Panc1 (cell line): Measurements from ENCODE around the gene TSPOAP1. TPM values are rescaled to one million over a fixed set of nuclear protein-coding genes. Genes with fewer than 3 reads are reported as not detected.

Experiments
- ATAC-seq: fragments of 200-7000 bp; cut with Tn5 transposase; 2 replicates; pipeline ENCODE4 v1.9.1; 2020; ENCODE audit warnings: mild to moderate bottlenecking, moderate library complexity
- BruUV-seq: library from RNA; stranded (reverse); fragments of 400-500 nt; replicated peaks from 2 replicates; lab custom pipeline; 2021; lab: Mats Ljungman, UMichigan
- CTCF ChIA-PET: fragments of 300-600 bp; sonication (Branson Sonifier 250); formaldehyde crosslinking; loops from one replicate; lab custom pipeline; 2022; ENCODE audit warnings: antibody characterized with exemption; lab: Charles Lee
- POLR2A ChIA-PET: fragments of 300-600 bp; sonication (Branson Sonifier 250); formaldehyde crosslinking; loops from one replicate; lab custom pipeline; 2022; ENCODE audit warnings: antibody characterized with exemption; lab: Charles Lee
- DNase-seq: peaks from one replicate; pipeline ENCODE4 v3.0.0-alpha.2; 2010; ENCODE audit warnings: low read depth, low spot score
- H3K27ac ChIP-seq: 2 replicates; pipeline ENCODE4 v1.5.1; 2011; ENCODE audit warnings: mild to moderate bottlenecking, low read length, inconsistent platforms
- H3K27me3 ChIP-seq: fragments of 200-500 bp; sonication (Bioruptor generic); 2 replicates; pipeline ENCODE4 v1.6.0; 2014; ENCODE audit warnings: low read length, inconsistent platforms; ENCODE audit not compliant: control insufficient read depth, insufficient read depth
- H3K36me3 ChIP-seq: fragments of 200-500 bp; sonication (Bioruptor generic); 2 replicates; pipeline ENCODE4 v1.5.1; 2014; ENCODE audit warnings: inconsistent platforms, mild to moderate bottlenecking, low read length, moderate library complexity; ENCODE audit not compliant: control insufficient read depth, insufficient read depth
- H3K4me1 ChIP-seq: 2 replicates; pipeline ENCODE4 v1.5.1; 2011; ENCODE audit warnings: inconsistent platforms, mild to moderate bottlenecking, low read length, moderate library complexity; ENCODE audit not compliant: control insufficient read depth, insufficient read depth
- H3K4me3 ChIP-seq, 2 experiments: 2 replicates each; pipeline ENCODE4 v1.5.1; 2011 to 2012; ENCODE audit warnings: low read depth in 2 of 2, low read length in 2 of 2, mild to moderate bottlenecking in 2 of 2, inconsistent platforms in 1 of 2, moderate library complexity in 1 of 2
- H3K9me3 ChIP-seq: fragments of 200-500 bp; sonication (Bioruptor generic); 2 replicates; pipeline ENCODE4 v1.5.1; 2014; ENCODE audit warnings: low read depth, mild to moderate bottlenecking, inconsistent platforms, low read length, moderate library complexity; ENCODE audit not compliant: control insufficient read depth, insufficient read depth
- POLR2AphosphoS5 ChIP-seq: IDR thresholded peaks from 2 replicates; pipeline ENCODE4 v1.6.1; 2012; ENCODE audit warnings: mild to moderate bottlenecking, low read depth, low read length, moderate library complexity
- REST ChIP-seq, 2 experiments: IDR thresholded peaks; 2 replicates each; pipeline ENCODE4 v1.6.1; 2011 to 2012; ENCODE audit warnings: low read depth in 2 of 2, control low read depth in 1 of 2, low read length in 1 of 2, mild to moderate bottlenecking in 1 of 2, moderate library complexity in 1 of 2; ENCODE audit not compliant: insufficient read depth in 1 of 2
- SIN3A ChIP-seq: IDR thresholded peaks from 2 replicates; pipeline ENCODE4 v1.6.1; 2012; ENCODE audit warnings: low read depth, mild to moderate bottlenecking, low read length, moderate library complexity, borderline replicate concordance; ENCODE audit not compliant: insufficient read depth
- TCF7L2 ChIP-seq: IDR thresholded peaks from 2 replicates; pipeline ENCODE4 v1.6.1; 2011; ENCODE audit warnings: mild to moderate bottlenecking, low read depth, low read length, inconsistent platforms
- in situ Hi-C: cut with HindIII; loops from 2 replicates; pipeline ENCODE4 v1.10.0; 2016; ENCODE audit warnings: low sequenced_read_pairs, low pct_unique_long_range_greater_than_20kb
- intact Hi-C: fragments of 100-400 bp; cut with micrococcal nuclease; formaldehyde crosslinking; loops from one replicate; pipeline ENCODE4 v1.10.0; 2022; ENCODE audit not compliant: unreplicated experiment
- total RNA-seq: library from RNA; stranded (reverse); gene quantifications from one replicate; pipeline ENCODE4 v1.2.1, GENCODE V29; 2021; ENCODE audit not compliant: unreplicated experiment

Gene TSPOAP1
- total RNA-seq, 1 experiment from 2014 or later, result 0.05 TPM

- in situ Hi-C loops, result no loop called here
- Histone ChIP-seq H3K27ac (no peak overlapping the region), H3K36me3 (peaks cover 9% of the 10 kb centered on the region; the same call in 1 of the 2 replicates), H3K4me3 (no peak overlapping the region), H3K4me1 (peaks cover 10% of the 10 kb centered on the region), H3K9me3 (no peaks in the 10 kb centered on the region), H3K27me3 (no peaks in the 10 kb centered on the region)
- no peak for ATAC-seq
- DNase-seq, result no peak
- no TSS peak for BruUV-seq
- ChIA-PET POLR2A (no interaction called here), CTCF (no interaction called here)
- TF ChIP-seq SIN3A, result no peak
- TF ChIP-seq TCF7L2, result no peak
- no peak for TF ChIP-seq POLR2AphosphoS5
- TF ChIP-seq REST (IDR thresholded peaks at IDR 0.05; ENCODE audit: insufficient read depth in 1 of 2, low read depth in 2 of 2, low read length in 1 of 2), result no peak
- intact Hi-C loops, result no loop called here
These were observed 26.1 kb upstream of the TSPOAP1 start for GRCh38 chr17:58354541-58355216.

GRCh38 chr17:58353389-58353825 is 24.8 kb upstream of the TSPOAP1 start:
- in situ Hi-C loops, result no loop called here
- no TSS peak for BruUV-seq
- ATAC-seq (no peak), DNase-seq (no peak)
- Histone ChIP-seq H3K36me3 (peaks cover 20% of the 10 kb centered on the region), H3K27ac (no peak overlapping the region; the same call in 1 of the 2 replicates), H3K27me3 (no peaks in the 10 kb centered on the region), H3K4me1 (peaks cover 10% of the 10 kb centered on the region), H3K9me3 (no peaks in the 10 kb centered on the region), H3K4me3 (no peak overlapping the region)
- no peak for TF ChIP-seq POLR2AphosphoS5
- TF ChIP-seq TCF7L2, result no peak
- POLR2A ChIA-PET, result no interaction called here
- intact Hi-C loops, result no loop called here
- CTCF ChIA-PET, result interaction anchor here (0.6 kb wide), 1 partner anchor 9 kb away, joined by 3 read pairs; no protein-coding TSS in a partner anchor

GRCh38 chr17:58352596-58353388 is 24.2 kb upstream of the TSPOAP1 start:
- H3K4me1 ChIP-seq, result peaks cover 10% of the 10 kb centered on the region
- ChIA-PET CTCF (interaction anchor here (0.6 to 1.0 kb wide), 2 partner anchors 10 to 35 kb away, joined by 3 to 4 read pairs; no protein-coding TSS in a partner anchor), POLR2A (no interaction called here)
- in situ Hi-C loops (no loop called here), intact Hi-C loops (no loop called here)
- TF ChIP-seq TCF7L2 (peak; percentile 69), SIN3A (no peak)
- no peaks in the 10 kb centered on the region for H3K9me3 ChIP-seq
- no peak for DNase-seq
- peak overlapping the region; percentile 98 to 99 for H3K4me3 ChIP-seq
- ATAC-seq, result peak; percentile 68
- TSS peak; percentile 94 for BruUV-seq
- peaks cover 21% of the 10 kb centered on the region for H3K36me3 ChIP-seq
- peak overlapping the region; percentile 90 for H3K27ac ChIP-seq
- H3K27me3 ChIP-seq, result no peaks in the 10 kb centered on the region
